ENCODE measurements around the gene DEPDC1.
A peak's percentile ranks its signal among the peaks of the same experiment; 100 is the strongest.
"Not testable (repeated sequence)": the region's sequence is repeated elsewhere in the genome, so short reads cannot be mapped to it uniquely, and the experiment has no call there.

DEPDC1 gene

GRCh38 chr1:68476626-68477025 lies 20.3 kb downstream of the DEPDC1 start:
- TF ChIP-seq, protein P1, sequence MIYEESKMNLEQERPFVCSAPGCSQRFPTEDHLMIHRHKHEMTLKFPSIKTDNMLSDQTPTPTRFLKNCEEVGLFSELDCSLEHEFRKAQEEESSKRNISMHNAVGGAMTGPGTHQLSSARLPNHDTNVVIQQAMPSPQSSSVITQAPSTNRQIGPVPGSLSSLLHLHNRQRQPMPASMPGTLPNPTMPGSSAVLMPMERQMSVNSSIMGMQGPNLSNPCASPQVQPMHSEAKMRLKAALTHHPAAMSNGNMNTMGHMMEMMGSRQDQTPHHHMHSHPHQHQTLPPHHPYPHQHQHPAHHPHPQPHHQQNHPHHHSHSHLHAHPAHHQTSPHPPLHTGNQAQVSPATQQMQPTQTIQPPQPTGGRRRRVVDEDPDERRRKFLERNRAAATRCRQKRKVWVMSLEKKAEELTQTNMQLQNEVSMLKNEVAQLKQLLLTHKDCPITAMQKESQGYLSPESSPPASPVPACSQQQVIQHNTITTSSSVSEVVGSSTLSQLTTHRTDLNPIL (CRISPR knock-in tag; IDR thresholded peaks at IDR 0.05; ENCODE audit: low read depth), result peak; percentile 68; the same call in 1 of the 2 replicates
- TF ChIP-seq ISL1 (CRISPR knock-in tag; IDR thresholded peaks at IDR 0.05), result peak; percentile 44; the same call in 1 of the 2 replicates
- ATAC-seq, result not testable (repeated sequence)

DNA sequence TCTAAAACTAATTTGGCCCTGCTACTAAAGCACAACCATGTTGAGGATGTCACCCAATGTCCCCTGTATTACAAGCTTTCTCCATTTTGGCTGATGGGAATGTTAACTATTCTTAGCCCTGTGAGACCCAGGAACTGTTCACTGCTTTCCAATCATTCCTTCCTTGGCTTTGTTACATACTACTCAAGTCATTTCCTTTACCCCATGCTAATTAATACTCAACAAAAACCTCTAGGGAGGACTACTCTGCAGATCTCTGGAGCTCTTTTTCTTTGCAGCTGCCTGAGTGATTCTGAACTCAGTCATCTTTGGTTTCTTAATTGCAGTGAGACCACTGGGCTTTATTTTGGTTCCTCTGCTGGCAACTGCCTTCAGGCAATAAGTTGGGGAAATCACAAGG lies 23.8 kb downstream of the DEPDC1 start:
- no peak for ATAC-seq
- TF ChIP-seq, protein P2, sequence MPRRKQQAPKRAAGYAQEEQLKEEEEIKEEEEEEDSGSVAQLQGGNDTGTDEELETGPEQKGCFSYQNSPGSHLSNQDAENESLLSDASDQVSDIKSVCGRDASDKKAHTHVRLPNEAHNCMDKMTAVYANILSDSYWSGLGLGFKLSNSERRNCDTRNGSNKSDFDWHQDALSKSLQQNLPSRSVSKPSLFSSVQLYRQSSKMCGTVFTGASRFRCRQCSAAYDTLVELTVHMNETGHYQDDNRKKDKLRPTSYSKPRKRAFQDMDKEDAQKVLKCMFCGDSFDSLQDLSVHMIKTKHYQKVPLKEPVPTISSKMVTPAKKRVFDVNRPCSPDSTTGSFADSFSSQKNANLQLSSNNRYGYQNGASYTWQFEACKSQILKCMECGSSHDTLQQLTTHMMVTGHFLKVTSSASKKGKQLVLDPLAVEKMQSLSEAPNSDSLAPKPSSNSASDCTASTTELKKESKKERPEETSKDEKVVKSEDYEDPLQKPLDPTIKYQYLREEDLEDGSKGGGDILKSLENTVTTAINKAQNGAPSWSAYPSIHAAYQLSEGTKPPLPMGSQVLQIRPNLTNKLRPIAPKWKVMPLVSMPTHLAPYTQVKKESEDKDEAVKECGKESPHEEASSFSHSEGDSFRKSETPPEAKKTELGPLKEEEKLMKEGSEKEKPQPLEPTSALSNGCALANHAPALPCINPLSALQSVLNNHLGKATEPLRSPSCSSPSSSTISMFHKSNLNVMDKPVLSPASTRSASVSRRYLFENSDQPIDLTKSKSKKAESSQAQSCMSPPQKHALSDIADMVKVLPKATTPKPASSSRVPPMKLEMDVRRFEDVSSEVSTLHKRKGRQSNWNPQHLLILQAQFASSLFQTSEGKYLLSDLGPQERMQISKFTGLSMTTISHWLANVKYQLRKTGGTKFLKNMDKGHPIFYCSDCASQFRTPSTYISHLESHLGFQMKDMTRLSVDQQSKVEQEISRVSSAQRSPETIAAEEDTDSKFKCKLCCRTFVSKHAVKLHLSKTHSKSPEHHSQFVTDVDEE (CRISPR knock-in tag; IDR thresholded peaks at IDR 0.05), result no peak
- no peak for TF ChIP-seq ESRRG (CRISPR knock-in tag; IDR thresholded peaks at IDR 0.05)
- no peak for TF ChIP-seq CSRNP3 (CRISPR knock-in tag; IDR thresholded peaks at IDR 0.05)
- TF ChIP-seq ZNF70 (CRISPR knock-in tag; IDR thresholded peaks at IDR 0.05), result no peak
- no peak for TF ChIP-seq POU6F1 (CRISPR knock-in tag; IDR thresholded peaks at IDR 0.05; ENCODE audit: borderline replicate concordance, low read depth)
- TF ChIP-seq RARB (CRISPR knock-in tag; IDR thresholded peaks at IDR 0.05), result no peak
- TF ChIP-seq ZC3H10 (CRISPR knock-in tag; IDR thresholded peaks at IDR 0.05), result no peak
- TF ChIP-seq ZNF565 (CRISPR knock-in tag; conservative IDR thresholded peaks at IDR 0.05; ENCODE audit: low read depth), result no peak
- TF ChIP-seq TCF4 (CRISPR knock-in tag; IDR thresholded peaks at IDR 0.05; ENCODE audit: borderline replicate concordance), result no peak
- TF ChIP-seq PATZ1 (CRISPR knock-in tag; IDR thresholded peaks at IDR 0.05; ENCODE audit: borderline replicate concordance), result no peak
- no peak for TF ChIP-seq ZNF8 (CRISPR knock-in tag; IDR thresholded peaks at IDR 0.05)
- no peak for TF ChIP-seq BACH2 (CRISPR knock-in tag; IDR thresholded peaks at IDR 0.05; ENCODE audit: borderline replicate concordance)
- TF ChIP-seq OSR1 (CRISPR knock-in tag; IDR thresholded peaks at IDR 0.05), result no peak
- no peak for TF ChIP-seq PPARA (CRISPR knock-in tag; IDR thresholded peaks at IDR 0.05; ENCODE audit: borderline replicate concordance)
- TF ChIP-seq GLIS3 (CRISPR knock-in tag; IDR thresholded peaks at IDR 0.05), result no peak
- no peak for TF ChIP-seq SNAI2 (CRISPR knock-in tag; IDR thresholded peaks at IDR 0.05)

DNA sequence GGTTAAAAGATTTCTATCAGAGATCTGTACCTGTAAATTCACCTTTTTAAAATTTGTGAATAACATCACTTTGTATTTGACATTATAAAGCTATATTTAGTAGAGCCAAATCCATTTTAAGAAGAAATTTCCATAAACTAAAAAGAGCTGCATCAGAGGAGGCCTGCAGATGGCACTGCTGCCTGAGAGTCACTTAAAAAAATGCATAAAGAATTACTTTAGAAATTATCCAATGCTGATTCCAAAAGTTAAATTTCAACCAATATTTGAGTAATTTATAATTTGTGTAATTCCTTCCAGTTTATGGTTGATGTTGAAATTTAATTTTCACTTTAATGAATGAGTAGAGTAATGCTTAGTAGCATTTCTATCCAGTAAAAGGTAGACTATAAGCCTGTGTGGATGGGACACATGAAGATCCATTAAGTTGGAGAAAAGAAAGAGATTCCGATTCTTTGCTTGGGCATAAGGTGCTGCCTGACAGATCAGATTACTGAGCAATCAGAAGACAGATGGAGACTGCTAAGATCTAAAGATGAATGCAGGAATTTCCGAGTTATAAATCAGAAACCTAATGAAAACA lies 26.4 kb downstream of the DEPDC1 start:
- ATAC-seq, result peak; percentile 77
- TF ChIP-seq ZNF8 (CRISPR knock-in tag; IDR thresholded peaks at IDR 0.05), result no peak
- TF ChIP-seq, protein P2 (CRISPR knock-in tag; IDR thresholded peaks at IDR 0.05), result no peak
- no peak for TF ChIP-seq PPARA (CRISPR knock-in tag; IDR thresholded peaks at IDR 0.05; ENCODE audit: borderline replicate concordance)
- no peak for TF ChIP-seq OSR1 (CRISPR knock-in tag; IDR thresholded peaks at IDR 0.05)
- no peak for TF ChIP-seq PATZ1 (CRISPR knock-in tag; IDR thresholded peaks at IDR 0.05; ENCODE audit: borderline replicate concordance)
- TF ChIP-seq SNAI2 (CRISPR knock-in tag; IDR thresholded peaks at IDR 0.05), result no peak
